ENCODE measurements around the gene UBE4B. TPM values are rescaled to one million over a fixed set of nuclear protein-coding genes. Genes with fewer than 3 reads are reported as not detected.

UBE4B gene
- total and polyA plus RNA-seq, 9 of the 15 experiments (the other 6 are each of a cell fraction or from before 2014, with no cell fraction given) = 11.7 to 73.7 (median 40.1) TPM

DNA sequence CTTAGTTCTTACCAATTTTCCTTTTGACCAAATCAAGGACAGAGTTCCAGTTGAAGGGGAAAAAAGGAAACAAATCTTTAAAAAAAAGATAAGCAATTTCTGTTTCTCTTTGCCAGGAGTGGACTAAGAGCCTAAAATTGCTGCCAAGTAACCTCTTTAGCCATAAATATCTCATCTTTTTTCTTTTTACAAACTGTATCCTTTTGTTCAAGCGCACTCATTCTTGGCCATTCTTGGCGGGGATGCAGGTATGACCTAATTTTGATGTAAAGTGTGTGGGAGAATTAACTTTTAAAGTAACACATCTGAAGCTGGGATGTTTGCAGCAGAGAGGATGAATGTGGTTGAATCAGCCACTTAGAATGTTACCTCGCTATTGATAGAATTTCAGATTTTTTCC is 164.2 kb downstream of the UBE4B start:
- Histone ChIP-seq H3K36me3 (ENCODE audit: control insufficient read depth, insufficient read depth, low read length) (no peaks in the 10 kb centered on the region), H3K4me2 (ENCODE audit: insufficient read depth, low read length) (no peak overlapping the region), H3K27ac (ENCODE audit: extremely low read depth, low read depth, low read length) (no peak overlapping the region), H3K79me2 (ENCODE audit: control insufficient read depth, insufficient read depth, low read length) (no peaks in the 10 kb centered on the region), H3K4me1 (replicated peaks in 1 of 2; ENCODE audit: control insufficient read depth in 2 of 2, insufficient read depth in 2 of 2, low read length in 2 of 2) (no peaks in the 10 kb centered on the region), H3K9me3 (replicated peaks; ENCODE audit: control insufficient read depth, insufficient read depth, low read depth, low read length) (no peaks in the 10 kb centered on the region), H3K27me3 (ENCODE audit: control insufficient read depth in 2 of 2, insufficient read depth in 2 of 2, low read length in 2 of 2) (peaks cover 33 to 58% of the 10 kb centered on the region in 2 experiments), H3K9me1 (ENCODE audit: control insufficient read depth, insufficient read depth, low read length) (no peaks in the 10 kb centered on the region), H3K4me3 (no peak overlapping the region), H4K20me1 (replicated peaks; ENCODE audit: control insufficient read depth, insufficient read depth, low read length) (no peaks in the 10 kb centered on the region), H2AFZ (ENCODE audit: low read depth, low read length) (no peak overlapping the region), H3K9ac (ENCODE audit: insufficient read depth in 1 of 2, low read depth in 2 of 2, low read length in 2 of 2) (no peak overlapping the region)
- intact Hi-C loops (cut with micrococcal nuclease) (no loop called here), in situ Hi-C loops (cut with MboI) (no loop called here)
- ChIA-PET POLR2A (no interaction called here), CTCF (ENCODE audit: low intra/inter-chr PET ratio) (no interaction called here)
- DNase-seq (ENCODE audit: extremely low read depth in 1 of 4, low spot score in 3 of 4) = no peak
- FAIRE-seq = no peak
- BruUV-seq (replicated peaks) = no TSS peak
- no peak for ATAC-seq
- WGBS (ENCODE audit: insufficient coverage, low coverage, missing lambda C conversion rate) = 0% methylated on average over 3 of the region's 3 CpGs
- TF ChIP-seq, protein P1, sequence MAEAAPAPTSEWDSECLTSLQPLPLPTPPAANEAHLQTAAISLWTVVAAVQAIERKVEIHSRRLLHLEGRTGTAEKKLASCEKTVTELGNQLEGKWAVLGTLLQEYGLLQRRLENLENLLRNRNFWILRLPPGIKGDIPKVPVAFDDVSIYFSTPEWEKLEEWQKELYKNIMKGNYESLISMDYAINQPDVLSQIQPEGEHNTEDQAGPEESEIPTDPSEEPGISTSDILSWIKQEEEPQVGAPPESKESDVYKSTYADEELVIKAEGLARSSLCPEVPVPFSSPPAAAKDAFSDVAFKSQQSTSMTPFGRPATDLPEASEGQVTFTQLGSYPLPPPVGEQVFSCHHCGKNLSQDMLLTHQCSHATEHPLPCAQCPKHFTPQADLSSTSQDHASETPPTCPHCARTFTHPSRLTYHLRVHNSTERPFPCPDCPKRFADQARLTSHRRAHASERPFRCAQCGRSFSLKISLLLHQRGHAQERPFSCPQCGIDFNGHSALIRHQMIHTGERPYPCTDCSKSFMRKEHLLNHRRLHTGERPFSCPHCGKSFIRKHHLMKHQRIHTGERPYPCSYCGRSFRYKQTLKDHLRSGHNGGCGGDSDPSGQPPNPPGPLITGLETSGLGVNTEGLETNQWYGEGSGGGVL (CRISPR knock-in tag; IDR thresholded peaks at IDR 0.05) = no peak
- TF ChIP-seq TCF3 (CRISPR knock-in tag; IDR thresholded peaks at IDR 0.05) = no peak
- TF ChIP-seq, protein P2, sequence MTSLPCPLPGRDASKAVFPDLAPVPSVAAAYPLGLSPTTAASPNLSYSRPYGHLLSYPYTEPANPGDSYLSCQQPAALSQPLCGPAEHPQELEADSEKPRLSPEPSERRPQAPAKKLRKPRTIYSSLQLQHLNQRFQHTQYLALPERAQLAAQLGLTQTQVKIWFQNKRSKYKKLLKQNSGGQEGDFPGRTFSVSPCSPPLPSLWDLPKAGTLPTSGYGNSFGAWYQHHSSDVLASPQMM (CRISPR knock-in tag; IDR thresholded peaks at IDR 0.05) = no peak
- TF ChIP-seq, protein P3, sequence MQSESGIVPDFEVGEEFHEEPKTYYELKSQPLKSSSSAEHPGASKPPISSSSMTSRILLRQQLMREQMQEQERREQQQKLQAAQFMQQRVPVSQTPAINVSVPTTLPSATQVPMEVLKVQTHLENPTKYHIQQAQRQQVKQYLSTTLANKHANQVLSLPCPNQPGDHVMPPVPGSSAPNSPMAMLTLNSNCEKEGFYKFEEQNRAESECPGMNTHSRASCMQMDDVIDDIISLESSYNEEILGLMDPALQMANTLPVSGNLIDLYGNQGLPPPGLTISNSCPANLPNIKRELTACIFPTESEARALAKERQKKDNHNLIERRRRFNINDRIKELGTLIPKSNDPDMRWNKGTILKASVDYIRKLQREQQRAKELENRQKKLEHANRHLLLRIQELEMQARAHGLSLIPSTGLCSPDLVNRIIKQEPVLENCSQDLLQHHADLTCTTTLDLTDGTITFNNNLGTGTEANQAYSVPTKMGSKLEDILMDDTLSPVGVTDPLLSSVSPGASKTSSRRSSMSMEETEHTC (IDR thresholded peaks at IDR 0.05) = no peak
- TF ChIP-seq TFAM (CRISPR knock-in tag; conservative IDR thresholded peaks at IDR 0.05) = no peak
- TF ChIP-seq, protein P4, sequence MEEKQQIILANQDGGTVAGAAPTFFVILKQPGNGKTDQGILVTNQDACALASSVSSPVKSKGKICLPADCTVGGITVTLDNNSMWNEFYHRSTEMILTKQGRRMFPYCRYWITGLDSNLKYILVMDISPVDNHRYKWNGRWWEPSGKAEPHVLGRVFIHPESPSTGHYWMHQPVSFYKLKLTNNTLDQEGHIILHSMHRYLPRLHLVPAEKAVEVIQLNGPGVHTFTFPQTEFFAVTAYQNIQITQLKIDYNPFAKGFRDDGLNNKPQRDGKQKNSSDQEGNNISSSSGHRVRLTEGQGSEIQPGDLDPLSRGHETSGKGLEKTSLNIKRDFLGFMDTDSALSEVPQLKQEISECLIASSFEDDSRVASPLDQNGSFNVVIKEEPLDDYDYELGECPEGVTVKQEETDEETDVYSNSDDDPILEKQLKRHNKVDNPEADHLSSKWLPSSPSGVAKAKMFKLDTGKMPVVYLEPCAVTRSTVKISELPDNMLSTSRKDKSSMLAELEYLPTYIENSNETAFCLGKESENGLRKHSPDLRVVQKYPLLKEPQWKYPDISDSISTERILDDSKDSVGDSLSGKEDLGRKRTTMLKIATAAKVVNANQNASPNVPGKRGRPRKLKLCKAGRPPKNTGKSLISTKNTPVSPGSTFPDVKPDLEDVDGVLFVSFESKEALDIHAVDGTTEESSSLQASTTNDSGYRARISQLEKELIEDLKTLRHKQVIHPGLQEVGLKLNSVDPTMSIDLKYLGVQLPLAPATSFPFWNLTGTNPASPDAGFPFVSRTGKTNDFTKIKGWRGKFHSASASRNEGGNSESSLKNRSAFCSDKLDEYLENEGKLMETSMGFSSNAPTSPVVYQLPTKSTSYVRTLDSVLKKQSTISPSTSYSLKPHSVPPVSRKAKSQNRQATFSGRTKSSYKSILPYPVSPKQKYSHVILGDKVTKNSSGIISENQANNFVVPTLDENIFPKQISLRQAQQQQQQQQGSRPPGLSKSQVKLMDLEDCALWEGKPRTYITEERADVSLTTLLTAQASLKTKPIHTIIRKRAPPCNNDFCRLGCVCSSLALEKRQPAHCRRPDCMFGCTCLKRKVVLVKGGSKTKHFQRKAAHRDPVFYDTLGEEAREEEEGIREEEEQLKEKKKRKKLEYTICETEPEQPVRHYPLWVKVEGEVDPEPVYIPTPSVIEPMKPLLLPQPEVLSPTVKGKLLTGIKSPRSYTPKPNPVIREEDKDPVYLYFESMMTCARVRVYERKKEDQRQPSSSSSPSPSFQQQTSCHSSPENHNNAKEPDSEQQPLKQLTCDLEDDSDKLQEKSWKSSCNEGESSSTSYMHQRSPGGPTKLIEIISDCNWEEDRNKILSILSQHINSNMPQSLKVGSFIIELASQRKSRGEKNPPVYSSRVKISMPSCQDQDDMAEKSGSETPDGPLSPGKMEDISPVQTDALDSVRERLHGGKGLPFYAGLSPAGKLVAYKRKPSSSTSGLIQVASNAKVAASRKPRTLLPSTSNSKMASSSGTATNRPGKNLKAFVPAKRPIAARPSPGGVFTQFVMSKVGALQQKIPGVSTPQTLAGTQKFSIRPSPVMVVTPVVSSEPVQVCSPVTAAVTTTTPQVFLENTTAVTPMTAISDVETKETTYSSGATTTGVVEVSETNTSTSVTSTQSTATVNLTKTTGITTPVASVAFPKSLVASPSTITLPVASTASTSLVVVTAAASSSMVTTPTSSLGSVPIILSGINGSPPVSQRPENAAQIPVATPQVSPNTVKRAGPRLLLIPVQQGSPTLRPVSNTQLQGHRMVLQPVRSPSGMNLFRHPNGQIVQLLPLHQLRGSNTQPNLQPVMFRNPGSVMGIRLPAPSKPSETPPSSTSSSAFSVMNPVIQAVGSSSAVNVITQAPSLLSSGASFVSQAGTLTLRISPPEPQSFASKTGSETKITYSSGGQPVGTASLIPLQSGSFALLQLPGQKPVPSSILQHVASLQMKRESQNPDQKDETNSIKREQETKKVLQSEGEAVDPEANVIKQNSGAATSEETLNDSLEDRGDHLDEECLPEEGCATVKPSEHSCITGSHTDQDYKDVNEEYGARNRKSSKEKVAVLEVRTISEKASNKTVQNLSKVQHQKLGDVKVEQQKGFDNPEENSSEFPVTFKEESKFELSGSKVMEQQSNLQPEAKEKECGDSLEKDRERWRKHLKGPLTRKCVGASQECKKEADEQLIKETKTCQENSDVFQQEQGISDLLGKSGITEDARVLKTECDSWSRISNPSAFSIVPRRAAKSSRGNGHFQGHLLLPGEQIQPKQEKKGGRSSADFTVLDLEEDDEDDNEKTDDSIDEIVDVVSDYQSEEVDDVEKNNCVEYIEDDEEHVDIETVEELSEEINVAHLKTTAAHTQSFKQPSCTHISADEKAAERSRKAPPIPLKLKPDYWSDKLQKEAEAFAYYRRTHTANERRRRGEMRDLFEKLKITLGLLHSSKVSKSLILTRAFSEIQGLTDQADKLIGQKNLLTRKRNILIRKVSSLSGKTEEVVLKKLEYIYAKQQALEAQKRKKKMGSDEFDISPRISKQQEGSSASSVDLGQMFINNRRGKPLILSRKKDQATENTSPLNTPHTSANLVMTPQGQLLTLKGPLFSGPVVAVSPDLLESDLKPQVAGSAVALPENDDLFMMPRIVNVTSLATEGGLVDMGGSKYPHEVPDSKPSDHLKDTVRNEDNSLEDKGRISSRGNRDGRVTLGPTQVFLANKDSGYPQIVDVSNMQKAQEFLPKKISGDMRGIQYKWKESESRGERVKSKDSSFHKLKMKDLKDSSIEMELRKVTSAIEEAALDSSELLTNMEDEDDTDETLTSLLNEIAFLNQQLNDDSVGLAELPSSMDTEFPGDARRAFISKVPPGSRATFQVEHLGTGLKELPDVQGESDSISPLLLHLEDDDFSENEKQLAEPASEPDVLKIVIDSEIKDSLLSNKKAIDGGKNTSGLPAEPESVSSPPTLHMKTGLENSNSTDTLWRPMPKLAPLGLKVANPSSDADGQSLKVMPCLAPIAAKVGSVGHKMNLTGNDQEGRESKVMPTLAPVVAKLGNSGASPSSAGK (IDR thresholded peaks at IDR 0.05) = no peak

Measured in K562 (cell line).